HCT116 (cell line): ENCODE data around the gene IL1F10. TPM values are rescaled to one million over a fixed set of nuclear protein-coding genes. Genes with fewer than 3 reads are reported as not detected.

Experiments
- ATAC-seq: fragments of 200-7000 bp; cut with Tn5 transposase; 2 replicates; pipeline ENCODE4 v1.9.1; 2020; ENCODE audit warnings: mild to moderate bottlenecking, moderate library complexity
- BruUV-seq: library from RNA; stranded (reverse); fragments of 400-500 nt; replicated peaks from 2 replicates; lab custom pipeline; 2021; lab: Mats Ljungman, UMichigan
- CTCF ChIA-PET: fragments of 300-600 bp; sonication (Branson Sonifier 250); formaldehyde crosslinking; loops from one replicate; lab custom pipeline; 2021; ENCODE audit warnings: antibody characterized with exemption; lab: Charles Lee
- POLR2A ChIA-PET: fragments of 300-600, 350-600 bp; sonication (Branson Sonifier 250); formaldehyde crosslinking; loops from one replicate; lab custom pipeline; 2021; ENCODE audit warnings: antibody characterized with exemption; lab: Charles Lee
- RAD21 ChIA-PET, 2 experiments: fragments of 300-600 bp; sonication (Branson Sonifier 250); formaldehyde crosslinking; loops; one replicate each; lab custom pipeline; 2023; ENCODE audit warnings: low total read pairs in 2 of 2; ENCODE audit not compliant: uncharacterized antibody in 2 of 2, unreplicated experiment in 2 of 2, low non-redundant PET in 1 of 2; lab: Charles Lee
- DNase-seq: peaks from one replicate; pipeline ENCODE4 v3.0.0-alpha.2; 2010; ENCODE audit warnings: low read depth, low spot score
- H2AFZ ChIP-seq: fragments of 200-600 bp; shearing (Covaris generic), sonication (generic); 2 replicates; pipeline ENCODE4 v1.6.1; 2017; ENCODE audit warnings: low read depth, mixed run types, mixed read lengths, antibody characterized with exemption, low read length; ENCODE audit not compliant: poor library complexity, severe bottlenecking
- H3K27ac ChIP-seq: 2 replicates; pipeline ENCODE4 v1.5.1; 2012; ENCODE audit warnings: low read depth, low read length
- H3K27me3 ChIP-seq: fragments of 200-600 bp; sonication (generic); 2 replicates; pipeline ENCODE4 v1.6.1; 2016; ENCODE audit warnings: mixed run types, low read length, mixed read lengths; ENCODE audit not compliant: insufficient read depth
- H3K36me3 ChIP-seq, 2 experiments: fragments of 200-500 bp in 1 of 2; fragments of 200-600 bp in 1 of 2; sonication (Bioruptor generic) in 1 of 2; sonication (generic) in 1 of 2; 2 replicates each; pipeline versions ENCODE4 v1.5.1 to v1.6.1; 2014 to 2016; ENCODE audit warnings: low read length in 2 of 2, inconsistent platforms in 1 of 2, mixed read lengths in 1 of 2, mixed run types in 1 of 2; ENCODE audit not compliant: insufficient read depth in 2 of 2, control insufficient read depth in 1 of 2
- H3K4me1 ChIP-seq, 2 experiments: fragments of 200-600 bp in 1 of 2; sonication (generic) in 1 of 2; 2 replicates each; pipeline versions ENCODE4 v1.5.1 to v1.6.1; 2012 to 2017; ENCODE audit warnings: low read length in 2 of 2, inconsistent platforms in 1 of 2, mild to moderate bottlenecking in 1 of 2, mixed read lengths in 1 of 2, mixed run types in 1 of 2, moderate library complexity in 1 of 2; ENCODE audit not compliant: insufficient read depth in 2 of 2, control insufficient read depth in 1 of 2
- H3K4me2 ChIP-seq: fragments of 200-600 bp; sonication (generic); 2 replicates; pipeline ENCODE4 v1.6.1; 2017; ENCODE audit warnings: mixed run types, low read length, mixed read lengths
- H3K4me3 ChIP-seq, 2 experiments: fragments of 200-600 bp in 1 of 2; sonication (generic) in 1 of 2; replicated peaks in 1 of 2; 2 replicates each; pipeline ENCODE4 v1.5.1; 2011 to 2016; ENCODE audit warnings: low read length in 2 of 2, control low read depth in 1 of 2, low read depth in 1 of 2, mild to moderate bottlenecking in 1 of 2, mixed read lengths in 1 of 2, mixed run types in 1 of 2
- H3K79me2 ChIP-seq: fragments of 200-600 bp; sonication (generic); 2 replicates; pipeline ENCODE4 v1.6.1; 2017; ENCODE audit warnings: mild to moderate bottlenecking, mixed run types, low read length, moderate library complexity, mixed read lengths; ENCODE audit not compliant: insufficient read depth
- H3K9ac ChIP-seq: fragments of 200-600 bp; sonication (generic); 2 replicates; pipeline ENCODE4 v1.6.1; 2016; ENCODE audit warnings: low read length, mixed read lengths
- H3K9me2 ChIP-seq: fragments of 200-600 bp; sonication (generic), shearing (Covaris generic); 2 replicates; pipeline ENCODE4 v1.6.1; 2017; ENCODE audit warnings: mixed run types, mild to moderate bottlenecking, moderate library complexity; ENCODE audit not compliant: insufficient read depth
- H3K9me3 ChIP-seq, 2 experiments: fragments of 200-500 bp in 1 of 2; fragments of 200-600 bp in 1 of 2; sonication (Bioruptor generic) in 1 of 2; sonication (generic) in 1 of 2; 2 replicates each; pipeline ENCODE4 v1.6.1; 2014 to 2017; ENCODE audit warnings: low read length in 2 of 2, mixed read lengths in 2 of 2, inconsistent platforms in 1 of 2, low read depth in 1 of 2, mild to moderate bottlenecking in 1 of 2, mixed run types in 1 of 2, moderate library complexity in 1 of 2; ENCODE audit not compliant: control insufficient read depth in 1 of 2, insufficient read depth in 1 of 2
- H4K20me1 ChIP-seq: fragments of 200-600 bp; sonication (generic), shearing (Covaris generic); 2 replicates; pipeline ENCODE4 v1.6.1; 2017; ENCODE audit warnings: mixed run types, mild to moderate bottlenecking, moderate library complexity; ENCODE audit not compliant: insufficient read depth
- ATF3 ChIP-seq: IDR thresholded peaks from 2 replicates; pipeline ENCODE4 v1.6.1; 2012
- CBX3 ChIP-seq: IDR thresholded peaks from 2 replicates; pipeline ENCODE4 v1.6.1; 2012; ENCODE audit warnings: low read depth
- CEBPB ChIP-seq: IDR thresholded peaks from 2 replicates; pipeline ENCODE4 v1.6.1; 2012; ENCODE audit warnings: low read depth
- CTCF ChIP-seq, 3 experiments: fragments of 200-600 bp in 1 of 3; sonication (generic) in 1 of 3; IDR thresholded peaks in 2 of 3; conservative IDR thresholded peaks in 1 of 3; 2 replicates each; pipeline ENCODE4 v1.5.1; 2012 to 2017; ENCODE audit warnings: low read depth in 2 of 3, low read length in 2 of 3, antibody characterized with exemption in 1 of 3, borderline replicate concordance in 1 of 3, control low read depth in 1 of 3, mild to moderate bottlenecking in 1 of 3, mixed read lengths in 1 of 3, mixed run types in 1 of 3, moderate library complexity in 1 of 3; ENCODE audit not compliant: insufficient read depth in 1 of 3
- EGR1 ChIP-seq: IDR thresholded peaks from 2 replicates; pipeline ENCODE4 v1.6.1; 2012; ENCODE audit warnings: low read depth
- ELF1 ChIP-seq: IDR thresholded peaks from 2 replicates; pipeline ENCODE4 v1.6.1; 2012; ENCODE audit warnings: low read depth, borderline replicate concordance
- EZH2phosphoT487 ChIP-seq: fragments of 200-600 bp; IDR thresholded peaks from 2 replicates; pipeline ENCODE4 v1.6.1; 2018; ENCODE audit warnings: antibody characterized with exemption, borderline replicate concordance
- FOSL1 ChIP-seq: IDR thresholded peaks from 2 replicates; pipeline ENCODE4 v1.6.1; 2012; ENCODE audit warnings: low read depth
- JUND ChIP-seq: IDR thresholded peaks from 2 replicates; pipeline ENCODE4 v1.6.1; 2012
- MAX ChIP-seq: IDR thresholded peaks from 2 replicates; pipeline ENCODE4 v1.6.1; 2012
- POLR2A ChIP-seq: IDR thresholded peaks from 2 replicates; pipeline ENCODE4 v1.7.0; 2011; ENCODE audit warnings: borderline replicate concordance; ENCODE audit not compliant: insufficient read depth, insufficient read length; ENCODE audit errors: extremely low read depth
- POLR2AphosphoS5 ChIP-seq: IDR thresholded peaks from 2 replicates; pipeline ENCODE4 v1.6.1; 2011; ENCODE audit warnings: mild to moderate bottlenecking, low read depth, low read length, moderate library complexity
- RAD21 ChIP-seq: IDR thresholded peaks from 2 replicates; pipeline ENCODE4 v1.6.1; 2012; ENCODE audit warnings: low read depth, mild to moderate bottlenecking
- REST ChIP-seq: IDR thresholded peaks from 2 replicates; pipeline ENCODE4 v1.6.1; 2012; ENCODE audit warnings: low read depth
- SIN3A ChIP-seq: IDR thresholded peaks from 2 replicates; pipeline ENCODE4 v1.6.1; 2012; ENCODE audit warnings: low read depth
- SRF ChIP-seq: IDR thresholded peaks from 2 replicates; pipeline ENCODE4 v1.6.1; 2012; ENCODE audit warnings: low read depth
- YY1 ChIP-seq: IDR thresholded peaks from 2 replicates; pipeline ENCODE4 v1.6.1; 2011; ENCODE audit warnings: low read length, low read depth, moderate library complexity, mild to moderate bottlenecking; ENCODE audit not compliant: insufficient replicate concordance; ENCODE audit errors: extremely low read depth
- ZBTB33 ChIP-seq: IDR thresholded peaks from 2 replicates; pipeline ENCODE4 v1.6.1; 2011; ENCODE audit warnings: mild to moderate bottlenecking, low read length, moderate library complexity; ENCODE audit not compliant: insufficient replicate concordance; ENCODE audit errors: extremely low read depth
- ZFX ChIP-seq: fragments of 450-650 bp; IDR thresholded peaks from 2 replicates; pipeline ENCODE4 v1.6.1; 2017
- ZNF274 ChIP-seq: fragments of 200-500 bp; sonication (Bioruptor generic); IDR thresholded peaks from 2 replicates; pipeline ENCODE4 v1.6.1; 2014; ENCODE audit warnings: mild to moderate bottlenecking, low read depth, low read length, inconsistent platforms
- intact Hi-C: fragments of 100-400 bp; cut with micrococcal nuclease; formaldehyde crosslinking; loops from 2 replicates; pipeline ENCODE4 v1.10.0; 2022
- total RNA-seq: library from RNA; stranded (reverse); gene quantifications from one replicate; pipeline ENCODE4 v1.2.1, GENCODE V29; 2021; ENCODE audit not compliant: unreplicated experiment

Gene IL1F10
- total RNA-seq, 1 experiment from 2014 or later: not detected

GRCh38 chr2:113098532-113098931, 30.8 kb downstream of the IL1F10 start:
- RAD21 ChIA-PET: no interaction called here
- H3K36me3 ChIP-seq: no peaks in the 10 kb centered on the region
- no peak overlapping the region for H2AFZ ChIP-seq
- H3K79me2 ChIP-seq: no peaks in the 10 kb centered on the region
- no peak overlapping the region for H3K4me2 ChIP-seq
- BruUV-seq: no TSS peak
- no peaks in the 10 kb centered on the region for H3K4me1 ChIP-seq
- H4K20me1 ChIP-seq: no peaks in the 10 kb centered on the region
- POLR2A ChIA-PET: no interaction called here
- H3K9ac ChIP-seq: no peak overlapping the region
- no peak overlapping the region for H3K4me3 ChIP-seq
- H3K27me3 ChIP-seq: no peaks in the 10 kb centered on the region
- no peaks in the 10 kb centered on the region for H3K9me3 ChIP-seq
- ATAC-seq (no peak), DNase-seq (no peak)
- no peaks in the 10 kb centered on the region for H3K9me2 ChIP-seq
- CTCF ChIA-PET: no interaction called here
- intact Hi-C loops: no loop called here
- TF ChIP-seq ATF3 (no peak), POLR2A (no peak), REST (no peak), POLR2AphosphoS5 (no peak), YY1 (no peak), RAD21 (no peak), EGR1 (no peak), ZFX (no peak), SRF (no peak), CEBPB (no peak), EZH2phosphoT487 (no peak), ZNF274 (no peak), CBX3 (no peak), MAX (no peak), ZBTB33 (no peak), ELF1 (no peak), SIN3A (no peak), CTCF (IDR thresholded peaks at IDR 0.05 in 2 of 3, conservative IDR thresholded peaks at IDR 0.05 in 1 of 3; ENCODE audit: borderline replicate concordance in 1 of 3, insufficient read depth in 1 of 3, low read depth in 2 of 3, low read length in 2 of 3) (no peak), JUND (no peak), FOSL1 (no peak)
- no peak overlapping the region for H3K27ac ChIP-seq
